Endothelial cell (in vitro differentiated cells): Measurements from ENCODE around the gene ALDH2. TPM values are rescaled to one million over a fixed set of nuclear protein-coding genes. Genes with fewer than 3 reads are reported as not detected.
"Not testable (repeated sequence)": the region's sequence is repeated elsewhere in the genome, so short reads cannot be mapped to it uniquely, and the experiment has no call there.

Source experiments
- DNase-seq: peaks from one replicate; pipeline ENCODE4 v3.0.0; 2021; ENCODE audit warnings: low spot score
- H3K27ac Mint-ChIP-seq: one replicate; pipeline ENCODE4 v1.8.0; 2021; ENCODE audit warnings: mixed read lengths, inconsistent platforms; ENCODE audit not compliant: unreplicated experiment
- H3K27me3 Mint-ChIP-seq: one replicate; pipeline ENCODE4 v1.8.0; 2021; ENCODE audit warnings: mild to moderate bottlenecking, moderate library complexity, mixed read lengths, inconsistent platforms; ENCODE audit not compliant: unreplicated experiment
- H3K36me3 Mint-ChIP-seq: one replicate; pipeline ENCODE4 v1.8.0; 2021; ENCODE audit warnings: mild to moderate bottlenecking, low read depth, mixed read lengths, inconsistent platforms; ENCODE audit not compliant: unreplicated experiment
- H3K4me1 Mint-ChIP-seq: one replicate; pipeline ENCODE4 v1.8.0; 2021; ENCODE audit warnings: mild to moderate bottlenecking, mixed read lengths, inconsistent platforms; ENCODE audit not compliant: unreplicated experiment
- H3K4me3 Mint-ChIP-seq: one replicate; pipeline ENCODE4 v1.8.0; 2021; ENCODE audit warnings: mild to moderate bottlenecking, mixed read lengths, inconsistent platforms; ENCODE audit not compliant: unreplicated experiment
- H3K9me3 Mint-ChIP-seq: one replicate; pipeline ENCODE4 v1.8.0; 2021; ENCODE audit warnings: mixed read lengths, inconsistent platforms; ENCODE audit not compliant: unreplicated experiment
- CTCF ChIP-seq: fragments of 200-600 bp; sonication (generic); IDR thresholded peaks from one replicate; pipeline ENCODE4 v1.5.0; 2021; ENCODE audit warnings: antibody characterized with exemption; ENCODE audit not compliant: unreplicated experiment
- total RNA-seq: library from RNA; stranded (reverse); fragmentation: NEBNext Ultra II Directional; extraction: Animal tissue kit (Norgen Biotek cat#: 25700); gene quantifications from one replicate; pipeline ENCODE4 v1.2.1, GENCODE V29; 2021; ENCODE audit not compliant: unreplicated experiment

ALDH2 gene
- total RNA-seq, 1 donor from 2014 or later, result 98.5 TPM

DNA sequence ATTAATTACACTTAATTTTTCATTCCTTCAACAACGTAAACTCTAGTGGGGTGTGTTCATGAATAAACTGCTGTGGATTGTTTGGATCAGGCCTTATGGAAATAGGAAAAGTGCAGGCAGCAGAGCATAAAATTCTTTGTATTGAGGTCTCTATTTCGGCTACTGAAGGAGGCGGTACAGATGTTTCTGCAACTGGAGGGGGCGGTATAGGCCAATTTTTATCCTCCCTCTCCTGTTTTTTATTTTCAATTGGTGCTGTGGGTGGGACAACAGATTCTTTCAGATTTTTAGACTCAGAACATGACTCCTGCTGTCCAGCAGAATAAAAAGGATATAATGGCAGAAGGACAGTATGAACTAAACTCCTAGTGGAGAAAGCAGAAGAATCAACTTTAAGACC lies 57.6 kb downstream of the ALDH2 start:
- H3K9me3 Mint-ChIP-seq, H3K4me1 Mint-ChIP-seq, H3K27me3 Mint-ChIP-seq, H3K36me3 Mint-ChIP-seq, H3K4me3 Mint-ChIP-seq, H3K27ac Mint-ChIP-seq: not testable (repeated sequence)
- DNase-seq, result peak; percentile 8
- TF ChIP-seq CTCF, result peak; percentile 37

GRCh38 chr12:111825509-111825908 lies 58.8 kb downstream of the ALDH2 start:
- Mint-ChIP-seq H3K4me1 (peaks cover 9% of the 10 kb centered on the region), H3K9me3 (no peaks in the 10 kb centered on the region), H3K36me3 (no peaks in the 10 kb centered on the region), H3K27ac (no peak overlapping the region), H3K27me3 (no peaks in the 10 kb centered on the region), H3K4me3 (no peak overlapping the region)
- no peak for TF ChIP-seq CTCF
- DNase-seq, result no peak

DNA sequence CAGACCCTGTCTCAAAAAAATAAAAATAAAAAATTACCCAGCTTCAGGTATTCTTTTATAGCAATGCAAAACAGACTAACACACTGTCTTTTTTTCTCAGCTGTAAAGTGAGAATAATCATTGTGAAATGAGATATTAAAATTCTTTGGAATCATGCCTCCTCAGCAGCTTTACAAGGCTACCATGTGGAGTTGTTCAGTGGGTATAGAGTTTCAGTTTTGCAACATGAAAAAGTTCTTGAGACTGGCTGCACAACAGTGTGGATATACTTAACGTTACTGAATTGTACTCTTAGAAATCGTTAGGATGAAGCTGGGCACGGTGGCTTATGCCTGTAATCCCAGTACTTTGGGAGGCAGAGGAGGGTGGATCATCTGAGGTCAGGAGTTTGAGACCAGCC lies 59.6 kb downstream of the ALDH2 start:
- Mint-ChIP-seq H3K9me3 (no peaks in the 10 kb centered on the region), H3K27ac (no peak overlapping the region), H3K27me3 (no peaks in the 10 kb centered on the region), H3K36me3 (no peaks in the 10 kb centered on the region), H3K4me3 (no peak overlapping the region), H3K4me1 (peaks cover 9% of the 10 kb centered on the region)
- DNase-seq, result no peak
- no peak for TF ChIP-seq CTCF

GRCh38 chr12:111826992-111827391 lies 60.3 kb downstream of the ALDH2 start:
- no peak for TF ChIP-seq CTCF
- H3K9me3 Mint-ChIP-seq, result no peaks in the 10 kb centered on the region
- DNase-seq, result no peak
- H3K4me3 Mint-ChIP-seq, result no peak overlapping the region
- H3K27me3 Mint-ChIP-seq, result no peaks in the 10 kb centered on the region
- H3K36me3 Mint-ChIP-seq, result no peaks in the 10 kb centered on the region
- peaks cover 6% of the 10 kb centered on the region for H3K4me1 Mint-ChIP-seq
- no peak overlapping the region for H3K27ac Mint-ChIP-seq

DNA sequence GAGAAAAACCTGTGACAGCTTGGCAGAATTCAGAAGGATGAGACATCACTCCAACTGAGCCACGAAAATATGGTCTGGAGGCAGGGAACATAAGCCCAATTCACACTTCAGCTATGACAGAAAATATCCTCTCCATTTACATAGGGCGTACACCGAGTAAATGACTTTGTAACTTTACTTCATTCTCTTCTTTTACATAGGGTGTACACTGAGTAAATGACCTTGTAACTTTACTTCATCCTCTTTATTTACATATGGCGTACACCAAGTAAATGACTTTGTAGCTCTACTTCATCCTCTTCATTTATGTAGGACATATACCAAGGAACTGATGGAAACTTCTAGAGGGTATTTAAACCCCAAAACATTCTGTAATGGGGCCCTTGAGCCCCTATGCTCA lies 61.2 kb downstream of the ALDH2 start:
- DNase-seq, result no peak
- H3K4me3 Mint-ChIP-seq, result no peak overlapping the region
- H3K36me3 Mint-ChIP-seq, result no peaks in the 10 kb centered on the region
- peaks cover 4% of the 10 kb centered on the region for H3K4me1 Mint-ChIP-seq
- H3K9me3 Mint-ChIP-seq, result no peaks in the 10 kb centered on the region
- no peak overlapping the region for H3K27ac Mint-ChIP-seq
- TF ChIP-seq CTCF, result no peak
- H3K27me3 Mint-ChIP-seq, result no peaks in the 10 kb centered on the region
